Suprapubic skin (tissue), 4 donors: ENCODE data around the gene TMEM147.

Source experiments
- CTCF ChIP-seq, 2 donors: fragments of 200-600 bp in 1 of 2; fragments of 450-650 bp in 1 of 2; sonication (generic) in 1 of 2; IDR thresholded peaks; one replicate each; pipeline ENCODE4 v1.5.1; 2016 to 2019; ENCODE audit warnings: antibody characterized with exemption in 2 of 2, mild to moderate bottlenecking in 1 of 2, moderate library complexity in 1 of 2
- POLR2A ChIP-seq, 2 donors: fragments of 450-650 bp; IDR thresholded peaks; one replicate each; pipeline ENCODE4 v1.6.1; 2017; ENCODE audit warnings: antibody characterized with exemption in 2 of 2, mild to moderate bottlenecking in 2 of 2, moderate library complexity in 2 of 2
- POLR2AphosphoS5 ChIP-seq, 3 donors: sonication (generic); formaldehyde crosslinking; IDR thresholded peaks; one replicate each; pipeline ENCODE4 v1.6.1; 2017; ENCODE audit warnings: antibody characterized with exemption in 3 of 3

- no peak for TF ChIP-seq CTCF (IDR thresholded peaks at IDR 0.05)
- TF ChIP-seq POLR2A (IDR thresholded peaks at IDR 0.05), result no peak
- no peak for TF ChIP-seq POLR2AphosphoS5 (IDR thresholded peaks at IDR 0.05)
Observed at GRCh38 chr19:35522745-35523327, 22.6 kb upstream of the TMEM147 start.
